ENCODE results near the gene VPS37B. TPM values are rescaled to one million over a fixed set of nuclear protein-coding genes. Genes with fewer than 3 reads are reported as not detected.

The VPS37B gene
- total RNA-seq, 1 experiment from 2014 or later, result not detected

GRCh38 chr12:122845041-122845864 is 50.7 kb downstream of the VPS37B start:
- Histone ChIP-seq H3K9ac (ENCODE audit: low read length) (no peak overlapping the region), H2AFZ (ENCODE audit: low read length) (no peak overlapping the region), H3K27me3 (ENCODE audit: low read length) (no peaks in the 10 kb centered on the region), H3K4me2 (ENCODE audit: low read depth, low read length, poor library complexity, severe bottlenecking) (no peak overlapping the region), H3K9me3 (ENCODE audit: low read length) (no peaks in the 10 kb centered on the region), H4K20me1 (ENCODE audit: insufficient read depth, low read depth, low read length) (peaks cover 9% of the 10 kb centered on the region; the same call in 1 of the 2 replicates), H3K36me3 (ENCODE audit: insufficient read depth, low read length) (no peaks in the 10 kb centered on the region), H3K4me3 (ENCODE audit: low read length) (no peak overlapping the region), H3K79me2 (ENCODE audit: low read length) (no peaks in the 10 kb centered on the region), H3K27ac (ENCODE audit: low read length) (no peak overlapping the region), H3K4me1 (ENCODE audit: low read length) (no peaks in the 10 kb centered on the region), H3K9me2 (replicated peaks; ENCODE audit: insufficient read depth, low read length) (no peaks in the 10 kb centered on the region)
- no peak for DNase-seq

- Histone ChIP-seq H3K4me3 (ENCODE audit: low read length) (no peak overlapping the region), H3K4me1 (ENCODE audit: low read length) (no peaks in the 10 kb centered on the region), H3K9me2 (replicated peaks; ENCODE audit: insufficient read depth, low read length) (no peaks in the 10 kb centered on the region), H3K27me3 (ENCODE audit: low read length) (no peaks in the 10 kb centered on the region), H4K20me1 (ENCODE audit: insufficient read depth, low read depth, low read length) (peaks cover 16% of the 10 kb centered on the region; the same call in 1 of the 2 replicates), H3K9me3 (ENCODE audit: low read length) (no peaks in the 10 kb centered on the region), H3K27ac (ENCODE audit: low read length) (no peak overlapping the region), H2AFZ (ENCODE audit: low read length) (no peak overlapping the region), H3K4me2 (ENCODE audit: low read depth, low read length, poor library complexity, severe bottlenecking) (no peak overlapping the region), H3K36me3 (ENCODE audit: insufficient read depth, low read length) (no peaks in the 10 kb centered on the region), H3K9ac (ENCODE audit: low read length) (no peak overlapping the region), H3K79me2 (ENCODE audit: low read length) (no peaks in the 10 kb centered on the region)
- no peak for DNase-seq
Observed at GRCh38 chr12:122844366-122844971, 51.5 kb downstream of the VPS37B start.

- H2AFZ ChIP-seq (ENCODE audit: low read length), result no peak overlapping the region
- no peaks in the 10 kb centered on the region for H3K9me2 ChIP-seq (replicated peaks; ENCODE audit: insufficient read depth, low read length)
- H3K36me3 ChIP-seq (ENCODE audit: insufficient read depth, low read length), result no peaks in the 10 kb centered on the region
- no peak overlapping the region for H3K27ac ChIP-seq (ENCODE audit: low read length)
- no peaks in the 10 kb centered on the region for H3K4me1 ChIP-seq (ENCODE audit: low read length)
- H4K20me1 ChIP-seq (ENCODE audit: insufficient read depth, low read depth, low read length), result peaks cover 23% of the 10 kb centered on the region; the same call in 1 of the 2 replicates
- no peak for DNase-seq
- no peaks in the 10 kb centered on the region for H3K79me2 ChIP-seq (ENCODE audit: low read length)
- H3K4me2 ChIP-seq (ENCODE audit: low read depth, low read length, poor library complexity, severe bottlenecking), result no peak overlapping the region
- no peak overlapping the region for H3K9ac ChIP-seq (ENCODE audit: low read length)
- H3K9me3 ChIP-seq (ENCODE audit: low read length), result no peaks in the 10 kb centered on the region
- no peak overlapping the region for H3K4me3 ChIP-seq (ENCODE audit: low read length)
- H3K27me3 ChIP-seq (ENCODE audit: low read length), result no peaks in the 10 kb centered on the region
Observed at GRCh38 chr12:122843455-122843854, 52.5 kb downstream of the VPS37B start.

- H3K9me3 ChIP-seq (ENCODE audit: low read length), result no peaks in the 10 kb centered on the region
- no peak overlapping the region for H3K9ac ChIP-seq (ENCODE audit: low read length)
- no peak for DNase-seq
- H3K9me2 ChIP-seq (replicated peaks; ENCODE audit: insufficient read depth, low read length), result no peaks in the 10 kb centered on the region
- no peaks in the 10 kb centered on the region for H3K36me3 ChIP-seq (ENCODE audit: insufficient read depth, low read length)
- peaks cover 26% of the 10 kb centered on the region for H4K20me1 ChIP-seq (ENCODE audit: insufficient read depth, low read depth, low read length)
- no peak overlapping the region for H3K4me3 ChIP-seq (ENCODE audit: low read length)
- no peak overlapping the region for H3K27ac ChIP-seq (ENCODE audit: low read length)
- no peaks in the 10 kb centered on the region for H3K79me2 ChIP-seq (ENCODE audit: low read length)
- H3K27me3 ChIP-seq (ENCODE audit: low read length), result no peaks in the 10 kb centered on the region
- peaks cover 5% of the 10 kb centered on the region for H3K4me1 ChIP-seq (ENCODE audit: low read length)
- H2AFZ ChIP-seq (ENCODE audit: low read length), result no peak overlapping the region
- no peak overlapping the region for H3K4me2 ChIP-seq (ENCODE audit: low read depth, low read length, poor library complexity, severe bottlenecking)
Observed at GRCh38 chr12:122842505-122843405, 53.2 kb downstream of the VPS37B start.

- Histone ChIP-seq H3K9me2 (replicated peaks; ENCODE audit: insufficient read depth, low read length) (no peaks in the 10 kb centered on the region), H3K4me2 (ENCODE audit: low read depth, low read length, poor library complexity, severe bottlenecking) (no peak overlapping the region), H3K4me1 (ENCODE audit: low read length) (peaks cover 15% of the 10 kb centered on the region), H3K36me3 (ENCODE audit: insufficient read depth, low read length) (no peaks in the 10 kb centered on the region), H4K20me1 (ENCODE audit: insufficient read depth, low read depth, low read length) (peaks cover 31% of the 10 kb centered on the region), H3K79me2 (ENCODE audit: low read length) (no peaks in the 10 kb centered on the region), H3K9ac (ENCODE audit: low read length) (no peak overlapping the region), H3K4me3 (ENCODE audit: low read length) (no peak overlapping the region), H3K9me3 (ENCODE audit: low read length) (no peaks in the 10 kb centered on the region), H2AFZ (ENCODE audit: low read length) (no peak overlapping the region), H3K27ac (ENCODE audit: low read length) (no peak overlapping the region), H3K27me3 (ENCODE audit: low read length) (no peaks in the 10 kb centered on the region)
- DNase-seq, result no peak
Observed at GRCh38 chr12:122841544-122842321, 54.2 kb downstream of the VPS37B start.

- Histone ChIP-seq H3K9me2 (replicated peaks; ENCODE audit: insufficient read depth, low read length) (no peaks in the 10 kb centered on the region), H3K9me3 (ENCODE audit: low read length) (no peaks in the 10 kb centered on the region), H3K27me3 (ENCODE audit: low read length) (no peaks in the 10 kb centered on the region), H2AFZ (ENCODE audit: low read length) (no peak overlapping the region), H3K4me2 (ENCODE audit: low read depth, low read length, poor library complexity, severe bottlenecking) (no peak overlapping the region), H3K27ac (ENCODE audit: low read length) (no peak overlapping the region), H3K9ac (ENCODE audit: low read length) (no peak overlapping the region), H3K79me2 (ENCODE audit: low read length) (no peaks in the 10 kb centered on the region), H4K20me1 (ENCODE audit: insufficient read depth, low read depth, low read length) (peaks cover 31% of the 10 kb centered on the region), H3K36me3 (ENCODE audit: insufficient read depth, low read length) (no peaks in the 10 kb centered on the region), H3K4me1 (ENCODE audit: low read length) (peaks cover 23% of the 10 kb centered on the region), H3K4me3 (ENCODE audit: low read length) (no peak overlapping the region)
- no peak for DNase-seq
Observed at GRCh38 chr12:122840580-122841513, 55.1 kb downstream of the VPS37B start.

- H2AFZ ChIP-seq (ENCODE audit: low read length), result no peak overlapping the region
- peaks cover 31% of the 10 kb centered on the region for H4K20me1 ChIP-seq (ENCODE audit: insufficient read depth, low read depth, low read length)
- H3K27me3 ChIP-seq (ENCODE audit: low read length), result no peaks in the 10 kb centered on the region
- H3K9ac ChIP-seq (ENCODE audit: low read length), result no peak overlapping the region
- no peak overlapping the region for H3K4me2 ChIP-seq (ENCODE audit: low read depth, low read length, poor library complexity, severe bottlenecking)
- DNase-seq, result no peak
- H3K79me2 ChIP-seq (ENCODE audit: low read length), result no peaks in the 10 kb centered on the region
- no peaks in the 10 kb centered on the region for H3K36me3 ChIP-seq (ENCODE audit: insufficient read depth, low read length)
- H3K4me1 ChIP-seq (ENCODE audit: low read length), result peaks cover 23% of the 10 kb centered on the region
- H3K4me3 ChIP-seq (ENCODE audit: low read length), result no peak overlapping the region
- no peaks in the 10 kb centered on the region for H3K9me2 ChIP-seq (replicated peaks; ENCODE audit: insufficient read depth, low read length)
- no peaks in the 10 kb centered on the region for H3K9me3 ChIP-seq (ENCODE audit: low read length)
- no peak overlapping the region for H3K27ac ChIP-seq (ENCODE audit: low read length)
Observed at GRCh38 chr12:122839907-122840554, 55.9 kb downstream of the VPS37B start.

All from Karpas-422 (cell line).